ENCODE results near the gene MICA.
"Not testable (repeated sequence)": the region's sequence is repeated elsewhere in the genome, so short reads cannot be mapped to it uniquely, and the experiment has no call there.

The MICA gene

DNA sequence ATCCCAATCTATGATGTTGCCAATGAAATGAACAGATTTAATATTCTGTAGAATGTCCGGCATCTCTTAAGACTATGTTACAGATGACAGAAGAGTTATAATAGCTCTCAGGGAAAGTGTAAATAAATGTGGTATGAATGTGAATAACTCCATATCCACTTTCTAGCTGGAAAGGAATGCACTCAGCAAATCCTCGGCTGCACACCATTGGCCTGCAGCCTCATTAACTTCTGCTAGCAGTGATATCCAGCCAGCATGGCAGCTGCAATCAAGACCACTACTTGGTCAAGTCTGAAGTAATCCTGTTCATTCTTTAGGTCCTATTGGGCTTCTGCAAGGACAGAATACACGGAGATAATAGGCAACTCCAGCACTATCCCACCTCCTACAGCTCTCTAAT, 17.3 kb upstream of the MICA start:
- no peak overlapping the region for H2AFZ ChIP-seq (ENCODE audit: low read length)
- no peaks in the 10 kb centered on the region for H3K79me2 ChIP-seq (ENCODE audit: insufficient read depth, low read length)
- H3K36me3 ChIP-seq (ENCODE audit: insufficient read depth, low read length), result no peaks in the 10 kb centered on the region; the same call in 1 of the 2 replicates
- no peaks in the 10 kb centered on the region for H4K20me1 ChIP-seq (ENCODE audit: insufficient read depth, low read length)
- H3K4me2 ChIP-seq (ENCODE audit: low read length), result no peak overlapping the region
- H3K4me3 ChIP-seq (ENCODE audit: low read depth, low read length, poor library complexity, severe bottlenecking), result no peak overlapping the region
- TF ChIP-seq EZH2 (IDR thresholded peaks at IDR 0.05; ENCODE audit: borderline replicate concordance, low read length), result no peak
- TF ChIP-seq, protein P1, sequence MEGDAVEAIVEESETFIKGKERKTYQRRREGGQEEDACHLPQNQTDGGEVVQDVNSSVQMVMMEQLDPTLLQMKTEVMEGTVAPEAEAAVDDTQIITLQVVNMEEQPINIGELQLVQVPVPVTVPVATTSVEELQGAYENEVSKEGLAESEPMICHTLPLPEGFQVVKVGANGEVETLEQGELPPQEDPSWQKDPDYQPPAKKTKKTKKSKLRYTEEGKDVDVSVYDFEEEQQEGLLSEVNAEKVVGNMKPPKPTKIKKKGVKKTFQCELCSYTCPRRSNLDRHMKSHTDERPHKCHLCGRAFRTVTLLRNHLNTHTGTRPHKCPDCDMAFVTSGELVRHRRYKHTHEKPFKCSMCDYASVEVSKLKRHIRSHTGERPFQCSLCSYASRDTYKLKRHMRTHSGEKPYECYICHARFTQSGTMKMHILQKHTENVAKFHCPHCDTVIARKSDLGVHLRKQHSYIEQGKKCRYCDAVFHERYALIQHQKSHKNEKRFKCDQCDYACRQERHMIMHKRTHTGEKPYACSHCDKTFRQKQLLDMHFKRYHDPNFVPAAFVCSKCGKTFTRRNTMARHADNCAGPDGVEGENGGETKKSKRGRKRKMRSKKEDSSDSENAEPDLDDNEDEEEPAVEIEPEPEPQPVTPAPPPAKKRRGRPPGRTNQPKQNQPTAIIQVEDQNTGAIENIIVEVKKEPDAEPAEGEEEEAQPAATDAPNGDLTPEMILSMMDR (IDR thresholded peaks at IDR 0.05; ENCODE audit: low read length), result no peak
- no peaks in the 10 kb centered on the region for H3K9me3 ChIP-seq (ENCODE audit: low read length)
- no peak overlapping the region for H3K27ac ChIP-seq (ENCODE audit: low read depth, low read length, poor library complexity, severe bottlenecking)
- no peaks in the 10 kb centered on the region for H3K4me1 ChIP-seq (ENCODE audit: insufficient read depth, low read length, severe bottlenecking)
- no peak overlapping the region for H3K9ac ChIP-seq (ENCODE audit: low read length)
- H3K27me3 ChIP-seq (ENCODE audit: insufficient read depth, low read length), result no peaks in the 10 kb centered on the region
- no peaks in the 10 kb centered on the region for H3K9me2 ChIP-seq (ENCODE audit: low read depth, low read length)
- no peaks in the 10 kb centered on the region for H3F3A ChIP-seq (ENCODE audit: insufficient read depth, low read length)

GRCh38 chr6:31386977-31387376, 16.4 kb upstream of the MICA start:
- Histone ChIP-seq H3F3A (ENCODE audit: insufficient read depth, low read length) (no peaks in the 10 kb centered on the region), H3K4me2 (ENCODE audit: low read length) (no peak overlapping the region), H3K79me2 (ENCODE audit: insufficient read depth, low read length) (no peaks in the 10 kb centered on the region), H3K9ac (ENCODE audit: low read length) (no peak overlapping the region), H3K27me3 (ENCODE audit: insufficient read depth, low read length) (no peaks in the 10 kb centered on the region), H4K20me1 (ENCODE audit: insufficient read depth, low read length) (no peaks in the 10 kb centered on the region), H2AFZ (ENCODE audit: low read length) (no peak overlapping the region), H3K9me2 (ENCODE audit: low read depth, low read length) (no peaks in the 10 kb centered on the region), H3K4me1 (ENCODE audit: insufficient read depth, low read length, severe bottlenecking) (no peaks in the 10 kb centered on the region), H3K9me3 (ENCODE audit: low read length) (no peaks in the 10 kb centered on the region), H3K36me3 (ENCODE audit: insufficient read depth, low read length) (no peaks in the 10 kb centered on the region; the same call in 1 of the 2 replicates), H3K4me3 (ENCODE audit: low read depth, low read length, poor library complexity, severe bottlenecking) (no peak overlapping the region), H3K27ac (ENCODE audit: low read depth, low read length, poor library complexity, severe bottlenecking) (no peak overlapping the region)
- TF ChIP-seq, protein P1 (IDR thresholded peaks at IDR 0.05; ENCODE audit: low read length), result no peak
- TF ChIP-seq EZH2 (IDR thresholded peaks at IDR 0.05; ENCODE audit: borderline replicate concordance, low read length), result no peak

DNA sequence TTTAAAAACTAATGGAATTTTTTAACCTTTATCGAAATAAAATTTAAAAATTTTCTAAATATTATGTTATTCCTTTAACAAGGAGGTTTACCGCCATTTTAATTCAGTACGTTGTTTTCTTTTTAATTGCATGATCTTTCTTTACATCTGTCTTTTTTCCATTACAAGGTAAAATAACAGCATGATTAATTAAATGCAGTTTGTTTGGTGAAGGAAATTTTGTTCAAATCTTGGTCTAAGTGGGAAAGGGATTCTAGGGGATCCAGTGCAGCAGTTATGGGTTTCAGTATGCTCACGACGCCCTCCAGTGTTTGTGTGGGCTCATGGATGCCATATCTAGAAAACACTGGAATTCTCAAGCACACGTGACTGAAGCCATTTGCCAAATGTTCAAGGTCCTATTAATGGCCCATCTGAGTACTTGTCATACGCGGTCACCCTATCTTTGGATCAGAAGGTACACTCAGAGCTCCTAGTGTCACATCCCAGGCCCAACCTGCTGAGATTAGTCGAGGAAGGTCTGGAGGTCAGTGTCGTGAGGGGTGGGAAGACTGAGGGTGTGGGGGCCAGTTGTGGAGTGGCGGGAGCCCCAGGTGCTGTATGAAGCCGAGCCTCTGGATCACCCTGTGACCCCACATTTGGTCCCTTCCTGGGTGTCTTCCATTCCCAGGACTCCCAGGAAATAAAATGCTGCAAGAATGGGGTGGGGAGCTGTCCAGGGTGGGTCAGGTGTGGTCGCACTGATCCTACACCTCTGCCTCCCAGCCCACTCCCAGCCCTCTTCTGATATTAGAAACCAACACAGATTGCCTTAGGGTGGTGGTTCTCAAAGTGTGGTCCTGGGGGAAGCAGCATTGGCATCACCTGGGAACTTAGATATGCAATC, 14.2 kb upstream of the MICA start:
- H2AFZ ChIP-seq (ENCODE audit: low read length); H3F3A ChIP-seq (ENCODE audit: insufficient read depth, low read length): not testable (repeated sequence)

DNA sequence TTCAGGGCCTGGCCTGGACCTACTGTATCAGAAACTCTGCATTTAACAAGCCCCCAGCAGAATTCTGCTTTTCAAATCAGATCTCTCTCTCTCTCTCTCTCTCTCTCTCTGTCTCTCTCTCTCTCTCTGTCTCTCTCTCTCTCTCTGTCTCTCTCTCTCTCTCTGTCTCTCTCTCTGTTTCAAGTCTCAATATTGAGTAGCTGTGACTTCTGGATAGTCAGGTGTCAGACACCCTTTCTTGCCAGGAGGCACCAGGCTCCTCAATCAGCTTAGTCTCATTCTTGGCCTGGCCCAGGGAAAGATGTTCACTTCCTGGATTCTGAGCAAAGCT, 13.6 kb upstream of the MICA start:
- H3K79me2 ChIP-seq (ENCODE audit: insufficient read depth, low read length); H2AFZ ChIP-seq (ENCODE audit: low read length); H3K9ac ChIP-seq (ENCODE audit: low read length); H3K27ac ChIP-seq (ENCODE audit: low read depth, low read length, poor library complexity, severe bottlenecking); H3K4me1 ChIP-seq (ENCODE audit: insufficient read depth, low read length, severe bottlenecking); H3K36me3 ChIP-seq (ENCODE audit: insufficient read depth, low read length); H3K27me3 ChIP-seq (ENCODE audit: insufficient read depth, low read length); H3K9me2 ChIP-seq (ENCODE audit: low read depth, low read length); H3F3A ChIP-seq (ENCODE audit: insufficient read depth, low read length); H3K4me3 ChIP-seq (ENCODE audit: low read depth, low read length, poor library complexity, severe bottlenecking); H3K4me2 ChIP-seq (ENCODE audit: low read length); H4K20me1 ChIP-seq (ENCODE audit: insufficient read depth, low read length); H3K9me3 ChIP-seq (ENCODE audit: low read length): not testable (repeated sequence)

More for the DNA sequence above, 14.2 kb upstream of the MICA start:
- not testable (repeated sequence) for H3K4me1 ChIP-seq (ENCODE audit: insufficient read depth, low read length, severe bottlenecking); H3K36me3 ChIP-seq (ENCODE audit: insufficient read depth, low read length); H3K27me3 ChIP-seq (ENCODE audit: insufficient read depth, low read length); H3K4me3 ChIP-seq (ENCODE audit: low read depth, low read length, poor library complexity, severe bottlenecking); H3K9ac ChIP-seq (ENCODE audit: low read length); H3K79me2 ChIP-seq (ENCODE audit: insufficient read depth, low read length); H4K20me1 ChIP-seq (ENCODE audit: insufficient read depth, low read length); H3K27ac ChIP-seq (ENCODE audit: low read depth, low read length, poor library complexity, severe bottlenecking); H3K4me2 ChIP-seq (ENCODE audit: low read length); H3K9me3 ChIP-seq (ENCODE audit: low read length); H3K9me2 ChIP-seq (ENCODE audit: low read depth, low read length)

All from OCI-LY1 (cell line).